SKM-1 treated with dmso at 0.1 percent for 144 hours (cell line): ENCODE data around the gene CDH12.
"Not testable (repeated sequence)": the region's sequence is repeated elsewhere in the genome, so short reads cannot be mapped to it uniquely, and the experiment has no call there.

Experiments
- DNase-seq: peaks from one replicate; lab custom pipeline; 2025; ENCODE audit not compliant: unreplicated experiment; lab: John Stamatoyannopoulos, UW

Gene CDH12

DNA sequence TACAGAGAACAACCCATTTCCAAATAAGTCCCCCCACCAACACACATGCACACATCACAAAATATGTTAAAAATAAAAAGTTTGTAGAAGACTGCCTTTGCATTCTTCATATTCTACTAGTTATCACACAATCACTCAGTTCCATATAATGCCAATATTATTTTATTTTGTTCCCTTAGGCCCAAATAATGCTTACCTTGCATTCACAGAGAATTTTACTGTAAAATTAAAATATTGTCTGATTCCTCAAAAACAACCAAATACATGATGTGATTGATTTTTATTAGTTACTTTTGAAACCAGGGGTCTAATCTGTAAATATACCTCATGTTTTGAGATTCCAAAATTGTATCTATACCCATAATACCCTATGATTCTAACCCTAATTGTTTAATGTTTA lies 536.9 kb downstream of the CDH12 start:
- DNase-seq = no peak

DNA sequence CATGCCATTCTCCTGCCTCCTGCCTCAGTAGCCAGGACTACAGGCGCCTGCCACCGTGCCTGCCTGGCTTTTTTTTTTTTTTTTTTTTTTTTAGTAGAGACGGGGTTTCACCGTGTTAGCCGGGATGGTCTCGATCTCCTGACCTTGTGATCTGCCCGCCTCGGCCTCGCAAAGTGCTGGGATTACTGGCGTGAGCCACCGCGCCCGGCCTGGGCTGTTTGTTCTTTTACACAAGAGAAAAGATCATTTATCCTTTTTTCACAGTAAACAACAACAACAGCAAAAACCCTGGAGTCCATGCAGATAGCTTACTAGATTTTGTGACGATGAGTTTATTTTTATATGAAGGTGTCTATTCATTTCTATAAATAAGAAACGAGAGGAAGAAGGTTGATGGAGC lies 538.1 kb downstream of the CDH12 start:
- not testable (repeated sequence) for DNase-seq

- no peak for DNase-seq
Measured at GRCh38 chr5:22314548-22314947, 538.6 kb downstream of the CDH12 start.

GRCh38 chr5:22306011-22306410 lies 547.1 kb downstream of the CDH12 start:
- no peak for DNase-seq

GRCh38 chr5:22295832-22296231 lies 557.3 kb downstream of the CDH12 start:
- DNase-seq = no peak

- no peak for DNase-seq
Measured at GRCh38 chr5:22293147-22293546, 560.0 kb downstream of the CDH12 start.

- no peak for DNase-seq
Measured at GRCh38 chr5:22278164-22278563, 575.0 kb downstream of the CDH12 start.

GRCh38 chr5:22277006-22277405 lies 576.1 kb downstream of the CDH12 start:
- DNase-seq = no peak

GRCh38 chr5:22265855-22266254 lies 587.3 kb downstream of the CDH12 start:
- DNase-seq = not testable (repeated sequence)

- no peak for DNase-seq
Measured at GRCh38 chr5:22258139-22258538, 595.0 kb downstream of the CDH12 start.

- DNase-seq = no peak
Measured at GRCh38 chr5:22250528-22250927, 602.6 kb downstream of the CDH12 start.

DNA sequence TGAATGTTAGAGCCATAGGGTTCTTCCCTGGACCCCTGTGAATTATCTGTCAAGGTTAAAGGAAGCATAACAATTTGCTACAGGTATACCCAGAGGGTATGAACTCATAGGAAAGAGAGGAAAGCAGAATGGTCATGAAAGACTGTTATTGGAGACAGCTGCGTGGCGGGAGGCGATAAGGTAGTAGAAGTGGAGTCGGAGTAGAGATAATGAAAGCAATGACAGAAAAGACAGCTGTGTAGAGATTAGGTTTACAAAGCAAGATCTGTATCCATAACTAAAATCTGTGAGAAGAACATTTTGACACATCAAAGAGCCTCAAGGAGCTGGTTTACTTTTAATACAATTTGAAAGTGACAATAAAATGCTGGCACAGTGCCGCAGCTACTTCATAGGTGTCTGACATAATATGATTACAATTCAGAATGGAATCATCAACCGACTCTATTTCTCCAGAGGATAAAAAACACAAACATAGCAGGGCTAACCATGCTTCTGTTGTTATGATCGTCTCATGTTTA lies 603.9 kb downstream of the CDH12 start:
- no peak for DNase-seq

GRCh38 chr5:22245770-22246169 lies 607.4 kb downstream of the CDH12 start:
- DNase-seq = no peak

- DNase-seq = no peak
Measured at GRCh38 chr5:22242532-22242931, 610.6 kb downstream of the CDH12 start.

GRCh38 chr5:22238047-22238446 lies 615.1 kb downstream of the CDH12 start:
- no peak for DNase-seq

DNA sequence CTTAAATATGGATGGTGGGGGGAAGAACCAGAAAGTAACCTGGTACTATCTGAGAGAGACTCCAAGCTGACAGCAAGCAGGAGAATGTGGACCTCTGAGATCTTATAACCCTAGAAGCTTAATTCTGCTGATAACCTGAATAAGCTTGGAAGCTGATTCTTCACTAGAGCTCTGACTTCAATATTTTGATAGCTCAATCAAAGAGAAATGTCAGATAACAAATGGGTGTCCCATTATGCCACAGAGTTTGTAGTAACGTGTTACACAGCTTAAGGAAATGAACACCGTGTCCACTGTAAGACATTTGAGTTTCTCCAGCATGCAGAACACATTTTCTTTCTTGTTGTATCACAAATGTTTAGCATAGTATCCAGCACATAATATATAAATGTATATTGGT lies 626.7 kb downstream of the CDH12 start:
- no peak for DNase-seq

DNA sequence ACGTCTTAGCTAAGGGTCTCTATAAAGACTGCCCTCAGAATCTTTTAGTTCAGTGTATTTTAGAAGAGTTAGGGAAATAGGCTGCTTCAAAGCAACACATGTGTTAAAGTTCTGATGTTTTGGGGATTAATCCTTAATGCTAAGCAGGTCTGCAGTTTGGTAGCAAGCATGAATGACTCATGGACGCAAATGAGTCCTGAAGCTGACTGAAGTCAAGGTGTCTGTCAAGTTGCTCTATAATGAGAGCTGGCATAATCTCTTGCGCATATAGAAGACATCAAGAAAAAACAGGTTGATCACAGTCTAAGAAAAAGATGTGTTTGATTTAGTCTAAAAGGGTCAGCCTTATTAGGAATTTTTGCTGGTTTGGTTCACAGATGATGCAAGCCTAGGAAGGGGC lies 630.1 kb downstream of the CDH12 start:
- DNase-seq = no peak

DNA sequence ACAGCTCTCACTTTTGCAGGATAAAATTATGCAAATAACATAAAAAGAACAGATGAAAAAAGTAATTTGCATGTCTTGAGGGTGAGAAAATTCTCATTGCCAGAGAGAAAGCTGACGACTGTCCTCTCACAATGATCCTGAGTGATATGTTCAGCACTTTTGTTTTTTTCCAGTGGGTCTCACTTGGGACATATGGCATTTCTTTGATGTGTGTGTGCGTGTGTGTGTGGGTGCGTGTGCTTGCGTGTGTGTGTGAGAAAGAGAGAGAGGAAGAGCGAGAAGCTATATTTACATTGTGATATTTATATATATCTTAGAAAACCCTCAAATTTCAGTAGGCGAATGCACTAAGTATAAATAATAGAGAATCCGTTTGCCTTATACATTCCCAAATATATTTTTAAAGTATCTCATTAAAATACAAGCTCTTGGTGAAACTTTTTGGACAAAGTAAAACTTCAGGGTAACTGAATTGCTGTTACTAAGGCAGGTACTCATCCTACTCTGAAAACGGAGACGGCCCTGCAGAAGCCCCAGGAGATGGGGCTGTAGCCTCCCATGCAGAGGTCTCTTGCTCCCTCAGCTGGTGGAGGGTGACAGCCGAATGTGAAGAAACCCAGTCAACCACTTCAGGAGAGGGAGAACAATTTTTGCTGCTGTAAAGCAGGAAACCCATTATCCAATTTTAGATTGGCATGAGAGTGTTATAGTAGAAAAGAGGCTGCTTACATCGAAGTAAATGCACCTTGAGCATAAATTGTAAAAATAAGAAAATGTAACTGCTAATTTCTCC lies 639.2 kb downstream of the CDH12 start:
- not testable (repeated sequence) for DNase-seq

- not testable (repeated sequence) for DNase-seq
Measured at GRCh38 chr5:22212254-22212991, 640.7 kb downstream of the CDH12 start.

GRCh38 chr5:22208463-22208862 lies 644.7 kb downstream of the CDH12 start:
- not testable (repeated sequence) for DNase-seq

DNA sequence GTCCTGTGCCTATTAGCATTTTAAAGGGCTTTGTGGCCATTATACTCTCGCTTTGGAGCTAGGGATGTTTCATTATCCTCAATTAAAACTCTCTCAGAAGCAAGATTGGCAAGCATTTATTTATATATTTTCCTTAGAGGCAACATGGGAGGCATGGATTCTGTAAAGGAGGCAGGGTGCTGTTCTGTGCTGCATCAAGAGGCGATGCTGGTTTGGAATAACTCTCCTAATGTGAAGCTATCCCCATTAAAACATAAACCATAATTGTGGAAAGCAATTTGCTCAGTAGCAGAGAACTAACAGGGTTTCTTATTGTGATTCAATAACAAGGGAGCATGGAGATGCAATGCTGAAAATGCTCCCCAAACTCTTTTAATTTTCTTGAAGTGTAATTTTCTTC lies 664.5 kb downstream of the CDH12 start:
- not testable (repeated sequence) for DNase-seq

GRCh38 chr5:22187632-22188228 lies 665.4 kb downstream of the CDH12 start:
- DNase-seq = not testable (repeated sequence)
